NCI-H2171 treated with DMSO at 0.1 percent for 48 hours (cell line): ENCODE results near the gene SYPL2.

ENCODE experiments used
- DNase-seq: peaks from one replicate; lab custom pipeline; 2025; lab: John Stamatoyannopoulos, UW

Gene SYPL2

DNA sequence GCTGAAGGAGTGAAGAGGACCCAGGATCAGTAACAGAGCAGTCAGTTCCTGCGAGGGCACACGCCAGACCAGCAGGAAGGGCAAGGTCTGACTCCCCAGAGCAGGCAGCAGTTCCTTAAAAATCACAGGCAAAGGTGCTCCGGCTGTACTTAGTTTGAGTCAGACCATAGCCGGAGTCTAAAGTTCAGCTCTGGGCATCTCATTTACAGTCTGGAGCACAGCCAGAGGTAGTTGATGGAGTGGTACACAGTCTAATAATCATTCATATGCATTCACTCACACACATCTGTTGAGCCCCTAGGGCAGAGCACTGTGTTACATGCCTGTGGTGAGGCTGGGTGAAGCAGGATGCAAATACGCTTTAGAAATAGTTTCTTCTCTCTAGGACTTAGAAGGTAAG lies 50.5 kb downstream of the SYPL2 start:
- DNase-seq = peak; percentile 41

DNA sequence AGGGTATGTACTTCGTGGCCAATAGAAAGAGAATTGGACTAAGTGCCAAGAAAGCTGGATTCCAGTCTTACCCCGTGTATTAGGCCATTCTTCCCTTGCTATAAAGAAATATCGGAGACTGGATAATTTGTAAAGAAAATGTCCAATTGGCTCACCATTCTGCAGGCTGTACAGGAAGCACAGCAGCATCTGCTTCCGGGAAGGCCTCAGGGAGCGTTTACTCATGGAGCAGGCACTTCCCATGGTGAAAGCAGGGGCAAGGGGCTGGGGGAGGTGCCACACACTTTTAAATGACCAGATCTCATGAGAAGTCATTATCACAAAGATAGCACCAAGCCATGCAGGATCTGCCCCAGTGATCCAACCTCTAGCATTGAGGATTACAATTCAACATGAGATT lies 51.0 kb downstream of the SYPL2 start:
- DNase-seq = no peak

DNA sequence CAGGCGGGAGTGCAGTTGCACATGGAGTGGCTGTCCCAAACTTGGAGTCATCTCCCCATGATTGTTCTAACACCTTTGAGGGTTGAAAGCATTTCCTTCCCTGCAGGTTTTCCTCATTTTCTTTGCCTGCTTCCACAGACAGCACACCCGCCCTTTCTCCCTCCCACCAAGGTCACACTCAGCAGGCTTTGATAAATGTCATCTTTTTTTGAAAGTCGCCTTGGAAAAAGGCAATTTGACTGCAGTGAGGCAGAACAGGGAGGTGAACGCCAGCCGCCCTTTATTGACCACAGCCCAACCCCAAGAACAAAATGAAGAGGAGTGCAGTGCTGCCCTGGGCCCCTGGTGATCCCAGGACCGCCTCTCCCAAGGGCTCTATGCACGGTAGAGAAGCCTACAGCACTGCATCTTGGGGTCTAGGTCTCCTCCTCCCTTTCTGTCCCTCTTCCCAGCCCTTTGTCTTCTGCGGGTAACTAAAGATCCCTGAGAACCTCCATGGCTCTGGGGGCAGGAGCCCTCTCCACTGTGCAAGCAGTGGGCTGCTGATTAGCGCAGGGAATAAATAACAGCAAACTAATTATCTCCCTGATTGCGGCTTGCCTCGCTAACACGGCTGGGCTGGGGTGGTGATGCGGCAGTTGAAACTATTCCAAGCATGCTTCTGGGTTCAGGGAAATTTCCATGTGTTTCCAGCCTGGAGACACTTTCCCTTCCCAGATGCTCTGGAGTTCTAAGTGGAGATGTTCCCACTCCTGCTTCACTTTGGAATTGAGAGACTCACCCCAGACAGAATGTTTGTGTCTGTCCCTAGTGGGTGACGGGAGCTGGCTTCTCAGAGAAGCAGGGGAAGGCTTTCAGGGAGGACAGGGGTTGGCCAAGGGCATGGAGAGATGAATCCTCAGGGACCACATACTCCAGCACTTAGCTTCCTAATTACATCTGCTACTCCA lies 54.9 kb downstream of the SYPL2 start:
- peak; percentile 15 for DNase-seq

DNA sequence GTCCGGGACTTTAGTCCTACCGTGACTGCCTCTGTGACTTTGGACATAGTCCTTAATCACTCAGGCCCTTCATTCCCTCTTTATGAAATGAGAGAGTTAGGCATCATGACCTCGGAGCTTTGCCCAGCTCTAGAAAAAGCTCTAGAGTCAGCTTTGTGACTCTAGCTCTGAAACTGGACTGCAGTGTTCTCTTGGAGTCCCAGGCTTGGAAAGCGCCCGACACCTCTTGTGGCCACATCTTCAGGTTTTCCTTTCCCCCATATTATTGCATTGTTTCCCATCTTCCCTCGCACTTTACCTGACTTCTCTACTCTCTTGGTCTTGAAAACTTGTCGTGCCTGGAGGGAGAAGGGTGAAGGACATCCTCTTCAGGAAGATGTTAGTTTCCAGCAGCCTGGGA lies 55.7 kb downstream of the SYPL2 start:
- DNase-seq = no peak

DNA sequence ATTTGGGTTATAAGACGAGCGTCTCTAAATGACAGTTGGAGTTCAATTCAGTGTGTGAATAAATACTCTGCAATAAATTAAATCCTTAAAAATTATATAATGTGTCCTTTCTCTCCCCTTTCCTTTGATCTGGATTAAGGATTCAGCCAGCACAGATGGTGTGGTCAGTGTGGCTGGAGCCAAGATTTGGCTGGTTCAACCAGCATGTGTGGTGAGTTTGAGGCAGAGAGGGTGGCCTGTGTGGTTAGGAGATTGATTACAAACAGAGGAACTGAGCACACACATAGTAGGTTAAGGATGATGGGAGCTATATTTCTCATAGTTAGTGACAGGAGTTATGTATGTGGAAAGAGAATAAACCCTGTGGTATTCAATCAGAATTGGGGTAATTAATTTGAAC lies 57.4 kb downstream of the SYPL2 start:
- no peak for DNase-seq

DNA sequence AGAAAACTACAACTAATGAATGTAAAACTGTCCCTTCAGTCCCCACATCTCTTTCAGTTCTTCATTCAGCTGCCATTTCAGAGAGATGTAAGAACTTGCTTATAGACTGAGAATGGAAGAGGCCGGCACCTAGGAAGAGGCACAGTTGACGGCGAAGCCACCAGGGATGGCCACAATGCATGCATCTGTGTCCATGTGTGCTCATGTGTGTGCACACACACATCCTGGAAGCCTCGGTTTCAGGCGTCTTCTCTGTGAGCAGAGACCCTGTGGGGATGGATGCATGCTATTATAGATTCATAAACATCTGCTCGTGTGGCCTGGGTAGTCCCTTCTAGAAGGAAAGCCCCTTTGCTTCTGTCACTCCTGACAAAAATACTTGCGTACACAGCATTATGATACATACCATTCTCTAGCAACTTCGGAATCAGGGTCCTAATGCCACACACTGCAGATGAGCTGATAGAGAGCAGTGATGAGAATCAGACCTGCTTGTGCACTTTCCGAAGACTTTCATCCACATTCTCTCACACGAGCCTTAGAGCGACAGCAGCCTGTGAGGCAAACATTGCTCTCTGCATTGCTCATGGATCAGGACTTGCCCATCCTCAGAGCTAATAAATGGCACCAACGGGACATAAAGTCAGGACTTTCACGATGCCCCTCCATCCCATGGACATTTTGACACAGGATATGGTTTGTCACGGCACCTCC lies 60.9 kb downstream of the SYPL2 start:
- DNase-seq = no peak

DNA sequence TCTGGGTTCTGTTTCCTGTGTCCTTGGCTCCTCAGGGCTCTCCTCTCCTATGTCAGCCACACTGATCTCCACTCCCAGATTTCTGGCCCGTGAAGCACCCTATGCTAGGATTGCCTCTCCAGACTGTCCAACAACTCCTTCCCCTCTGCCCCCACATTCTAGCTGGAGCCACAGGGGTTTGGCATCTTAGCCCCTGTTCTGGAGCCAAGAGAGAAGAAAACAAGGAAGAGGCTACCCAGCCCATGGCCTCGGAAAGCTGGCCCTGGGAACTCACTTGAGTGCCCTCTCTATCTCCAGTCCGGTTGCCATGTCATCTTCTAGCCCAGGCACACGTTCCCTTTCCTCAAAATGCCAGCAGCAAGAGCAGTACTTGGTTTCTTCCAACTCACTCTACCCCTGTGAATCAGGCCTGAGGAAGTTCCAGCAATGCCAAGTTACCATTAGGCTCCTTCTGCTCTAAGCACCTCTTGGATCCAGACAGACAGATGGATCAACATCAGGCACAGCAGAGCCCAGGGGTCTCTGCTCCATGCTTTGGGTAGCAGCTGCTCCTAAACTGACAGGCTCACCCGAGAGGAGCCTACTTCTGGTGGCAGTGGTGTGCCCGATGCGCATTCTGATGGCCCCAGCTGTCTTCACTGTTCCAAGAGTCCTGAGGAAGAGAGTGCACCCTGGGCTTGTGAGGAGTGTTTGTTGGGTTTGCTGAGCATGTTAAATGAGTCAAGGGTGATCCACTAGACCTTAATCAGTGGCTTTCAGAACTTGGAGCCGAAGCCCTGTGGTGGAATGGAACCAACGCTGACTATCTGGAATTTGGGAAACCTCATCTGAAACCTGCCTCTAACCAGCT lies 61.7 kb downstream of the SYPL2 start:
- DNase-seq = peak; percentile 75

DNA sequence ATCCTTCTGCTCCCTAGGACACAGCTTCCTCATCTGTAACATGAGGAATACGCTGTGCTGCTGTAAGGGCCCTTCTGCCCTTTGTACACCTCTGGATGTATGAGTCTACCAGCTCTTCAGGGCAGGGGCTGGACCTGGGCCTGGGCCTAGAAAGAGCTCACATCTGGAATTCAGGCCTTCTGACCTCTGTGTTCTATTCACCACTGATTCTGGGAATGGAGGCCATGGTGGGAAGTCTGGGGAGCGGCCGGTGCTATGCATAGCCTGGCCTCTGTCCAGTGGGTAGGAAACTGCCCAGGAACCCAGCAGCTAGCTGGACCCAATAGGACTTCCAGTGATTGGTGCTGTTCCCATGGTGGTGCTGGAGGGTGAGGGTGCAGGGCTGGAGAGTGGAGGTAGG lies 62.4 kb downstream of the SYPL2 start:
- no peak for DNase-seq

DNA sequence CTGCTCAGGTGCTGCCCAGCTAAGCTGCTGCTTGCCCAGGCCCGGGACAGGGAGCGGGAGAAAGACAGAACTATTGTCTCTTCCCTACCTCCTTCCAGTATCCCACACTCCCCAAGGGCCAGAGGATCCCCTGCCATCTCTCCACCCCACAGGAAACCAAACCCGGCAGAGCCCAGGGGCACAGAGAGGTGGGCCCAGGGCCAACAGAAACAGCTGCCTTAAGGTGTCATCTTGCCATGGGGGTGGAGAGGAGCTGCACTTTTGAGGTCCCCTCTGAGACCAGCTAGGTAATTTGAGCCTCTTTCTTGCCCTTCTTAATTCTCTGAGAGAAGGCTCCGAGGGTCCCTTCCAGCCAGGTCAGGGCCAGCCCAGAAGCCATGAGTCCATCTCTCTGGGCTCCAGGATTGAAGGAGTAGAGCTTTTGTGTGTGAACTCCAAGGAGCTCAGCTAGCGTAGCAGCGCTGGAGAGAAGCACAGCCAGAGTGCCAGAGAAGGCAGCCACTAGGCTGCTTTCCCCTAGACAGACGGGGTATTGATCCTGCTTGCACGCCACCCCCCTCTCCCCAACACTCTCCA lies 63.6 kb downstream of the SYPL2 start:
- DNase-seq = peak; percentile 98

DNA sequence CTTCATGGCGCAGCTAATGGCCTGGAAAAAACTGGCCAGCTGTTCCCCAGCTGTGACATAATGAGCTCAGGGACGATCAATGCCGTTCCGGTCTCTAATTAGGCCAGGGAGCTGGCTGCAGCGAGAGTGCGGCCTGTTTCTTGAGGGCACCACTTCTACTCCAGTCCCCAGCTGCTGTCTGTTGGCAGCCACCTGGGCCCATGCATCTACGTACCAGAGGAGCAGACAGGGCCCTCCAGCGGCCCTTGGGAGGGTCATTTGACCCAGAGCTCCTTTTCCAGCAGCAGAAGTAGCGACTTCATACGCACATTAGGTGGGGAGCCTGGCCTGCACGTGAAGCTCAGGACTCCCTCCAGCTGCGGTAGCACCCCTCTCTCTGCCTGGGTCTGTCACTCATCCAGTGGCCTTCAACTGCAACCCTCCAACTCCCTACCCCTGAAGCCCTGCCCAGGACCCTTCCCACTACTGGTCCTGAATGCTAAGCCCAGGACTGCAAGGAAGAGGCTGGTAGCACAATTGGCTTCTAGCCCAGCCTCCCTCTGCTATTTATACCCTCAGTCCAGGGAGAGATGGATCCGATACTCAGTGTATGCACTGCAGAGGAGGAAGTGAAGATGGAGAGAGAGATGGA lies 64.2 kb downstream of the SYPL2 start:
- DNase-seq = peak; percentile 98

DNA sequence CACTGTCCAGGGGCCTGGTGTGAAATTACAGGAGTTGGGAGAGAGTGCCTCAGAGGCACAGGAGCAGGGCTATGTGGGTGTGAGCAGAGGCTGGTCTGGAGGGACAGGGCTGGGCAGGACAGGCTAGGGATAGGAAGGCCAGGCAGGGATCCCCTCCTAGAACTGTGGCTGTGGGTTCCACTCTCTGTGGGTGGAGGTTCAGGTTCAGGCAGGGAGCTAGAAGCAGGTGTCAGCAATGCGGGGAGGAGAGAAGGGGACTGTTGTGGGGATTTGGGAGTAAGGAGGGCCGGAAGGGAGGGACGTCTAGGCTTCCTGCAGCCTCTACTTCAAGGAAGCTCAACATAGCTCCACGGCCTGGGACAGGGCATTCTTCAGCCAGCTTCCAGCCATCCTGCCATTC lies 65.0 kb downstream of the SYPL2 start:
- DNase-seq = no peak
